GM12801 (cell line): ENCODE results near the gene TFCP2L1.

Source experiments
- CTCF ChIP-seq: IDR thresholded peaks from one replicate; pipeline ENCODE4 v1.5.1; 2011; ENCODE audit warnings: control low read depth; ENCODE audit not compliant: insufficient read length; ENCODE audit errors: extremely low read depth

Gene TFCP2L1

GRCh38 chr2:121255358-121255757 is 29.6 kb downstream of the TFCP2L1 start:
- no peak for TF ChIP-seq CTCF

GRCh38 chr2:121254748-121255147 is 30.3 kb downstream of the TFCP2L1 start:
- TF ChIP-seq CTCF, result no peak

GRCh38 chr2:121253674-121254240 is 31.2 kb downstream of the TFCP2L1 start:
- TF ChIP-seq CTCF, result no peak

GRCh38 chr2:121253021-121253673 is 31.9 kb downstream of the TFCP2L1 start:
- TF ChIP-seq CTCF, result no peak

GRCh38 chr2:121251497-121251896 is 33.5 kb downstream of the TFCP2L1 start:
- no peak for TF ChIP-seq CTCF

- TF ChIP-seq CTCF, result no peak
Measured at GRCh38 chr2:121248766-121249343, 36.1 kb downstream of the TFCP2L1 start.

- TF ChIP-seq CTCF, result no peak
Measured at GRCh38 chr2:121247971-121248370, 37.0 kb downstream of the TFCP2L1 start.
